ENCODE data around the gene RASD2.

DNA sequence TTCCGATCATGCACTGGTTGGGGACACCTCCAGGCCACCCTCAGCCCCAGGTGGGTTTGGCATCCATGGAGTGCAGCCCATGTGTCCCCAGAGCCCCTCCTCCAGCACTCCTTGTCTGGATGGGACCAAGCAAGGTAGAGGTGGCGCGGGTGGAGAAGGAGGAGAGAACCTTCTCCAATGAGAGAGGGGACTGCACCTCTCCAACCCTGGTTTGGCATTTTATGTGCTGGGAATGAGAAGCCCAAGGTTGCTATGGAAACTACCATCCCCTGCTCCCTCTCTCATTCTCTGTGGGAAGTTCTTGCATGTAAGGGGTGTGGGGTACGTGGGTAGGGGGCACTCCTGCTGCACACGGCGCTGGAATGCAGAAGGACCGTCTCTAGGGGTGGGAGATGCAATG lies 21.8 kb upstream of the RASD2 start:
- TF ChIP-seq POLR2A (IDR thresholded peaks at IDR 0.05), result no peak
- TF ChIP-seq, protein P1, sequence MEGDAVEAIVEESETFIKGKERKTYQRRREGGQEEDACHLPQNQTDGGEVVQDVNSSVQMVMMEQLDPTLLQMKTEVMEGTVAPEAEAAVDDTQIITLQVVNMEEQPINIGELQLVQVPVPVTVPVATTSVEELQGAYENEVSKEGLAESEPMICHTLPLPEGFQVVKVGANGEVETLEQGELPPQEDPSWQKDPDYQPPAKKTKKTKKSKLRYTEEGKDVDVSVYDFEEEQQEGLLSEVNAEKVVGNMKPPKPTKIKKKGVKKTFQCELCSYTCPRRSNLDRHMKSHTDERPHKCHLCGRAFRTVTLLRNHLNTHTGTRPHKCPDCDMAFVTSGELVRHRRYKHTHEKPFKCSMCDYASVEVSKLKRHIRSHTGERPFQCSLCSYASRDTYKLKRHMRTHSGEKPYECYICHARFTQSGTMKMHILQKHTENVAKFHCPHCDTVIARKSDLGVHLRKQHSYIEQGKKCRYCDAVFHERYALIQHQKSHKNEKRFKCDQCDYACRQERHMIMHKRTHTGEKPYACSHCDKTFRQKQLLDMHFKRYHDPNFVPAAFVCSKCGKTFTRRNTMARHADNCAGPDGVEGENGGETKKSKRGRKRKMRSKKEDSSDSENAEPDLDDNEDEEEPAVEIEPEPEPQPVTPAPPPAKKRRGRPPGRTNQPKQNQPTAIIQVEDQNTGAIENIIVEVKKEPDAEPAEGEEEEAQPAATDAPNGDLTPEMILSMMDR (IDR thresholded peaks at IDR 0.05), result no peak

Data from vagina (tissue), 2 donors.